ENCODE measurements around the gene PAXX.
"Not testable (repeated sequence)": the region's sequence is repeated elsewhere in the genome, so short reads cannot be mapped to it uniquely, and the experiment has no call there.

Gene PAXX

GRCh38 chr9:136983167-136983566, 9.1 kb upstream of the PAXX start:
- DNase-seq, result no peak

GRCh38 chr9:136983656-136984314, 8.4 kb upstream of the PAXX start:
- DNase-seq, result no peak

- DNase-seq, result no peak
These were observed 7.7 kb upstream of the PAXX start for GRCh38 chr9:136984464-136985026.

- DNase-seq, result no peak
These were observed 7.1 kb upstream of the PAXX start for GRCh38 chr9:136985027-136985602.

- no peak for DNase-seq
These were observed 6.4 kb upstream of the PAXX start for GRCh38 chr9:136985853-136986252.

- no peak for DNase-seq
These were observed 3.4 kb upstream of the PAXX start for GRCh38 chr9:136988872-136989271.

GRCh38 chr9:136990242-136990911, 1.8 kb upstream of the PAXX start:
- no peak for DNase-seq

GRCh38 chr9:136992819-136993369, 672 bp downstream of the PAXX start:
- DNase-seq, result no peak

- DNase-seq, result no peak
These were observed 2.1 kb downstream of the PAXX start for GRCh38 chr9:136994180-136994887.

- DNase-seq, result no peak
These were observed 2.6 kb downstream of the PAXX start for GRCh38 chr9:136994888-136995230.

- DNase-seq, result no peak
These were observed 3.1 kb downstream of the PAXX start for GRCh38 chr9:136995362-136995761.

- no peak for DNase-seq
These were observed 3.6 kb downstream of the PAXX start for GRCh38 chr9:136995772-136996311.

GRCh38 chr9:136996361-136997292, 4.4 kb downstream of the PAXX start, which contains the start of gene CLIC3:
Gene CLIC3 (minus strand): TSS chr9:136996568. CDS start chr9:136996543, 25 bp downstream.
- no peak for DNase-seq

- no peak for DNase-seq
These were observed 5.1 kb downstream of the PAXX start for GRCh38 chr9:136997371-136997770.

GRCh38 chr9:136997830-136998234, 5.6 kb downstream of the PAXX start:
- DNase-seq, result no peak

- no peak for DNase-seq
These were observed 8.1 kb downstream of the PAXX start for GRCh38 chr9:137000177-137000930.

GRCh38 chr9:137001857-137002645, 9.8 kb downstream of the PAXX start:
- DNase-seq, result no peak

- DNase-seq, result no peak
These were observed 10.4 kb downstream of the PAXX start for GRCh38 chr9:137002646-137003041.

GRCh38 chr9:137004285-137004684, 12.1 kb downstream of the PAXX start:
- DNase-seq, result not testable (repeated sequence)
